Neural cell (in vitro differentiated cells): ENCODE data around the gene SF3B3. TPM values are rescaled to one million over a fixed set of nuclear protein-coding genes. Genes with fewer than 3 reads are reported as not detected.

Source experiments
- H2AFZ ChIP-seq: fragments of 200-600, 300-800 bp; sonication (generic), shearing (Covaris generic); 2 replicates; pipeline ENCODE4 v1.6.0; 2014; ENCODE audit warnings: low read depth, mild to moderate bottlenecking, antibody characterized with exemption, low read length, moderate library complexity
- H3F3A ChIP-seq: fragments of 200-600 bp; shearing (Covaris generic); 2 replicates; pipeline ENCODE4 v1.6.1; 2016; ENCODE audit warnings: mild to moderate bottlenecking, moderate library complexity, mixed read lengths, antibody characterized with exemption, low read length; ENCODE audit not compliant: insufficient read depth, poor library complexity, severe bottlenecking
- H3K27ac ChIP-seq: fragments of 200-600, 300-800 bp; sonication (generic), shearing (Covaris generic); 2 replicates; pipeline ENCODE4 v1.5.1; 2014; ENCODE audit warnings: mild to moderate bottlenecking, low read length, moderate library complexity
- H3K27me3 ChIP-seq: fragments of 300-800, 200-600 bp; sonication (generic), shearing (Covaris generic); 2 replicates; pipeline ENCODE4 v1.6.0; 2014; ENCODE audit warnings: mild to moderate bottlenecking, low read depth, low read length, moderate library complexity; ENCODE audit not compliant: insufficient read depth
- H3K36me3 ChIP-seq: fragments of 300-800, 200-600 bp; sonication (generic), shearing (Covaris generic); 2 replicates; pipeline ENCODE4 v1.5.1; 2014; ENCODE audit warnings: mild to moderate bottlenecking, antibody characterized with exemption, low read length, moderate library complexity; ENCODE audit not compliant: insufficient read depth
- H3K4me2 ChIP-seq: fragments of 300-800, 200-600 bp; sonication (generic), shearing (Covaris generic); 2 replicates; pipeline ENCODE4 v1.6.0; 2014; ENCODE audit warnings: mild to moderate bottlenecking, low read length
- H3K4me3 ChIP-seq: fragments of 300-800, 200-600 bp; sonication (generic), shearing (Covaris generic); 2 replicates; pipeline ENCODE4 v1.5.1; 2014; ENCODE audit warnings: mild to moderate bottlenecking, low read length, moderate library complexity
- H3K79me2 ChIP-seq: fragments of 200-600 bp; shearing (Covaris generic); replicated peaks from 2 replicates; pipeline ENCODE4 v1.6.0; 2014; ENCODE audit warnings: mild to moderate bottlenecking, low read length, moderate library complexity; ENCODE audit not compliant: insufficient read depth
- H3K9ac ChIP-seq: fragments of 300-800, 200-600 bp; sonication (generic), shearing (Covaris generic); 2 replicates; pipeline ENCODE4 v1.6.1; 2016; ENCODE audit warnings: mild to moderate bottlenecking, low read length, mixed read lengths
- H3K9me2 ChIP-seq: fragments of 200-600 bp; shearing (Covaris generic); 2 replicates; pipeline ENCODE4 v1.6.1; 2016; ENCODE audit warnings: mild to moderate bottlenecking, low read length, mixed read lengths; ENCODE audit not compliant: insufficient read depth
- H3K9me3 ChIP-seq: fragments of 200-600, 300-800 bp; sonication (generic), shearing (Covaris generic); 2 replicates; pipeline ENCODE4 v1.6.1; 2016; ENCODE audit warnings: mild to moderate bottlenecking, mixed run types, low read length, moderate library complexity, mixed read lengths
- H4K20me1 ChIP-seq: fragments of 200-600 bp; shearing (Covaris generic); 2 replicates; pipeline ENCODE4 v1.6.1; 2016; ENCODE audit warnings: mild to moderate bottlenecking, mixed run types; ENCODE audit not compliant: insufficient read depth
- EP300 ChIP-seq: fragments of 450-650 bp; conservative IDR thresholded peaks from 2 replicates; pipeline ENCODE4 v1.6.1; 2014; ENCODE audit warnings: antibody characterized with exemption, mild to moderate bottlenecking, moderate library complexity; ENCODE audit not compliant: poor library complexity, severe bottlenecking
- EZH2 ChIP-seq: fragments of 200-600, 300-800 bp; shearing (Covaris generic), sonication (generic); IDR thresholded peaks from 2 replicates; pipeline ENCODE4 v1.6.1; 2014; ENCODE audit warnings: antibody characterized with exemption, low read length, borderline replicate concordance, mild to moderate bottlenecking; ENCODE audit not compliant: insufficient read depth, poor library complexity, severe bottlenecking
- MXI1 ChIP-seq: fragments of 450-650 bp; conservative IDR thresholded peaks from 2 replicates; pipeline ENCODE4 v1.6.1; 2014; ENCODE audit warnings: antibody characterized with exemption, mild to moderate bottlenecking; ENCODE audit not compliant: poor library complexity, severe bottlenecking
- POLR2AphosphoS5 ChIP-seq: IDR thresholded peaks from 2 replicates; pipeline ENCODE4 v1.6.1; 2012
- RAD21 ChIP-seq: fragments of 450-650 bp; conservative IDR thresholded peaks from 2 replicates; pipeline ENCODE4 v1.6.1; 2014; ENCODE audit warnings: antibody characterized with exemption, mild to moderate bottlenecking, moderate library complexity
- REST ChIP-seq: IDR thresholded peaks from 2 replicates; pipeline ENCODE4 v1.6.1; 2012; ENCODE audit warnings: borderline replicate concordance
- SMC3 ChIP-seq: fragments of 450-650 bp; conservative IDR thresholded peaks from 2 replicates; pipeline ENCODE4 v1.6.1; 2014; ENCODE audit warnings: antibody characterized with exemption, mild to moderate bottlenecking, moderate library complexity; ENCODE audit not compliant: poor library complexity
- TAF1 ChIP-seq: IDR thresholded peaks from 2 replicates; pipeline ENCODE4 v1.6.1; 2012; ENCODE audit warnings: low read depth
- polyA plus RNA-seq: library from polyadenylated mRNA; depleted of rRNA; stranded (reverse); fragments of >200 nt; gene quantifications from 2 replicates; pipeline ENCODE4 v1.2.3, GENCODE V29; 2014
- TF ChIP-seq, protein P1 (sequence below): fragments of 450-650 bp; IDR thresholded peaks from 2 replicates; pipeline ENCODE4 v1.5.1; 2014; ENCODE audit warnings: antibody characterized with exemption, mild to moderate bottlenecking, moderate library complexity; ENCODE audit not compliant: poor library complexity, severe bottlenecking

The SF3B3 gene
- polyA plus RNA-seq, 1 donor from 2014 or later, result 90.0 TPM

DNA sequence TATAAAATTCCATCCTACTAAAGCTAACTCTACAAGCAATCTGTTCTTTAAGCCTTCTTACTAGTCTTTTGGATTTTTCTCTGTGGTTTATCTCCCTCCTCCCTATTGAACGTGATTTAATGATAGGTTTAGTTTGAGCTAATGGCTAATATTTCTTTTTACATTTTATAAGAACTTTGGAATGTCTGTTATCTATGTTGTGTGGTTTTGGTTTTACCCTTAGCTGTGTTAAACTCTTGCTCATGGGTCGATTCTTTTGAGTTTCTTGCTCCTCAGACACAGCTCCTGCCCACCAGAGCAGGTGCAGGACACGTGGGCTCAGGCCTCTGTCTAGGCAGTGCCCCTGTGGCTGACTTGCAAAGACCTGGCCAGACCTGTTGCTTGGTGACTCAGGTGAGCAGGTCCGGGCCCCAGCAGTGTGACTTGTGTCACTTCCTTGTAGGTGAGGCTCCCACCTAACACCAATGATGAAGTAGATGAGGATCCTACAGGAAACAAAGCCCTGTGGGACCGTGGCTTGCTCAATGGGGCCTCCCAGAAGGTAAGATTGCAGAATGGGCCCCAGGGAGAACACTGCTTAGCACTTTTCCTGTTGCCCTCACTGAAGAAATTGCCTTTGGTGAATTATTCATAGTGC is 45.1 kb downstream of the SF3B3 start:
- H3K36me3 ChIP-seq, result no peaks in the 10 kb centered on the region
- H2AFZ ChIP-seq, result no peak overlapping the region
- H3K9me3 ChIP-seq, result no peaks in the 10 kb centered on the region
- H3K27me3 ChIP-seq, result no peaks in the 10 kb centered on the region
- TF ChIP-seq TAF1 (no peak), MXI1 (no peak), POLR2AphosphoS5 (no peak)
- no peaks in the 10 kb centered on the region for H3F3A ChIP-seq
- H4K20me1 ChIP-seq, result no peaks in the 10 kb centered on the region
- H3K4me3 ChIP-seq, result no peak overlapping the region
- no peak overlapping the region for H3K4me2 ChIP-seq
- no peak overlapping the region for H3K9ac ChIP-seq
- H3K27ac ChIP-seq, result no peak overlapping the region
- H3K79me2 ChIP-seq, result no peaks in the 10 kb centered on the region
- no peaks in the 10 kb centered on the region for H3K9me2 ChIP-seq

- H4K20me1 ChIP-seq, result no peaks in the 10 kb centered on the region
- no peaks in the 10 kb centered on the region for H3F3A ChIP-seq
- no peaks in the 10 kb centered on the region for H3K36me3 ChIP-seq
- no peak for TF ChIP-seq SMC3
- TF ChIP-seq EP300, result no peak
- no peak for TF ChIP-seq MXI1
- TF ChIP-seq REST, result no peak
- no peak for TF ChIP-seq POLR2AphosphoS5
- TF ChIP-seq EZH2, result no peak
- no peak for TF ChIP-seq RAD21
- TF ChIP-seq, protein P1, sequence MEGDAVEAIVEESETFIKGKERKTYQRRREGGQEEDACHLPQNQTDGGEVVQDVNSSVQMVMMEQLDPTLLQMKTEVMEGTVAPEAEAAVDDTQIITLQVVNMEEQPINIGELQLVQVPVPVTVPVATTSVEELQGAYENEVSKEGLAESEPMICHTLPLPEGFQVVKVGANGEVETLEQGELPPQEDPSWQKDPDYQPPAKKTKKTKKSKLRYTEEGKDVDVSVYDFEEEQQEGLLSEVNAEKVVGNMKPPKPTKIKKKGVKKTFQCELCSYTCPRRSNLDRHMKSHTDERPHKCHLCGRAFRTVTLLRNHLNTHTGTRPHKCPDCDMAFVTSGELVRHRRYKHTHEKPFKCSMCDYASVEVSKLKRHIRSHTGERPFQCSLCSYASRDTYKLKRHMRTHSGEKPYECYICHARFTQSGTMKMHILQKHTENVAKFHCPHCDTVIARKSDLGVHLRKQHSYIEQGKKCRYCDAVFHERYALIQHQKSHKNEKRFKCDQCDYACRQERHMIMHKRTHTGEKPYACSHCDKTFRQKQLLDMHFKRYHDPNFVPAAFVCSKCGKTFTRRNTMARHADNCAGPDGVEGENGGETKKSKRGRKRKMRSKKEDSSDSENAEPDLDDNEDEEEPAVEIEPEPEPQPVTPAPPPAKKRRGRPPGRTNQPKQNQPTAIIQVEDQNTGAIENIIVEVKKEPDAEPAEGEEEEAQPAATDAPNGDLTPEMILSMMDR, result no peak
- no peak for TF ChIP-seq TAF1
- H3K79me2 ChIP-seq, result no peaks in the 10 kb centered on the region
- H2AFZ ChIP-seq, result no peak overlapping the region
- H3K27ac ChIP-seq, result no peak overlapping the region
- no peak overlapping the region for H3K9ac ChIP-seq
- H3K27me3 ChIP-seq, result no peaks in the 10 kb centered on the region
- no peaks in the 10 kb centered on the region for H3K9me2 ChIP-seq
- no peaks in the 10 kb centered on the region for H3K9me3 ChIP-seq
- H3K4me3 ChIP-seq, result no peak overlapping the region
- no peak overlapping the region for H3K4me2 ChIP-seq
Observed at GRCh38 chr16:70569752-70570151, 46.1 kb downstream of the SF3B3 start.
